DMS114 treated with DMSO at 0.1 percent for 48 hours (cell line): ENCODE results near the gene LGALS3BP.
"Not testable (repeated sequence)": the region's sequence is repeated elsewhere in the genome, so short reads cannot be mapped to it uniquely, and the experiment has no call there.

Experiments used
- DNase-seq: peaks from one replicate; lab custom pipeline; 2025; ENCODE audit not compliant: unreplicated experiment; lab: John Stamatoyannopoulos, UW

The LGALS3BP gene

DNA sequence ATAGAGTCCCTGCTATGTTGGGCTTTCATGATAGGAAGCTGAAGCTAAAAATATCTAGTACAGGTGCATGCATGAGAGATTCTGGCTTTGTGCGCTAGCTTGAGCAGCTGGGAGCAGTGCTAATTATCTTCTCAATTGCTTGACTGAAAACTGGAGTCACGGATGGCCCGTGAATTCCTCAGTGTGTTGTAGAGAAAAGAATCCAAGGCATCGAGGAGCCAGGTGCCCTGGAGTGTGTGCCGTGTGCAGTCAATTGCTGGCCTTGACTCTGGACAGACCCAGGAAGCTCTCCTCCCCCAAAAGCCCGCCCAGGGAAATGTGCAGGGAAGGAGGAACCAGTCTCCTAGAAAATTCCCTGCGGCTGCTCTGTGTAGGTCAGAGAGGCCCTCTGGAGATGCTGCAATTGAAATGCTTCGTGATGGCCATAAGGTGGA is 14.2 kb downstream of the LGALS3BP start:
- no peak for DNase-seq

DNA sequence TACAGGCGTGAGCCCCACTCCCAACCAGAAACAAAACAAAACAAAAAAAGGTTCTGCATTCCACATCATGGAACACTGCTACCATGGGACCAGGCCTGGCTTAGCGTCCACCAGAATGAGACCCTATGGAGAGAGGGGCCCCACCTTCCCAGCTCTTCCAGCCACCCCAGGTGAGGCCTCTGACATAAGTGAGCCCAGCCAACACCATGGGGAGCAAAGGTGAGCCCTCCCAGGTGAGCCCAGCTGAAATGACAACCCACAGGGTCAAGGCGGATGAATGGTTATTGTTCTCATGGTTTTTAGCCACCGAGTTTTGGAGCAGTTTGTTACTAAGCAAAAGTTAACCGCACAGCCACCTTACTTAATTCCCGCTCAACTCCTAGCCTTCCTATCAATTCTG is 16.3 kb downstream of the LGALS3BP start:
- no peak for DNase-seq

DNA sequence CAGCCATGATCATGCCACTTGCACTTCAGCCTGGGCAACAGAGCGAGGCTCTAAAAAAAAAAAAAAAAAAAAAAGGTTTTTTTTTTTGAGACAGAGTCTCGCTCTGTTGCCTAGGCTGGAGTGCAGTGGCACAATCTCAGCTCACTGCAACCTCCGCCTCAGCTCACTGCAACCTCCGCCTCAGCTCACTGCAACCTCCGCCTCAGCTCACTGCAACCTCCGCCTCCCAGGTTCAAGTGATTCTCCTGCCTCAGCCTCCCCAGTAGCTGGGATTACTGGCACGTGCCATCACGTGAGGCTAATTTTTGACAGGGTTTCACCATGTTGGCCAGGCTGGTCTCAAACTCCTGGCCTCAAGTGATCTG is 16.8 kb downstream of the LGALS3BP start:
- not testable (repeated sequence) for DNase-seq

DNA sequence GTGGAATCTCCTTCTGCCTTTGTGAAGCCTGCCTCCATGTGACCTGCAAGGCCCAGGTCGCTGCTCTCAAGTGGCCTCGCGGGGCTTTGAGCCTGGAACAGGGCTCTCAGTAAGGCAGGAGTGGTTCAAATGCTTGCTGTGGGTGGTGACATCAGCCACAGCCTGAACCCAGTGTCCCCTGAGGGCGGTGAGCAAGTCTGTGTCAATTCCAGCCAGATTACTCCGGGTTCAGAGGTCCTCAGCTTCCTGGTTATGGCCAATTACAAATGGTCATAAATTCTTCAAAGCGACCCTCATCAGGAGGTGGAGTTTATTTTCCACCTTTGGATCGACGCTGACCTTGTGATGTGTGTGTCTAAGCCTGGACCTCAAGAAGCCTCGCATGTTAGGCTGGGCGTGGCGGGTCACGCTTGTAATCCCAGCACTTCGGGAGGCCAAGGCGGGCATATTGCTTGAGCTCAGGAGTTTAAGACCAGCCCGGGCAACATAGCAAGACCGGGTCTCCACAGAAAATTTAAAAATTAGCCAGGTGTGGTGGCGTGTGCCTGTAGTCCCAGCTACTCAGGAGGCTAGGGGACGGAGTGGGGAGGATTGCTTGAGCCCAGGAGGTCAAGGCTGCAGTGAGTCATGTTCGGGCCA is 17.3 kb downstream of the LGALS3BP start:
- DNase-seq = no peak

DNA sequence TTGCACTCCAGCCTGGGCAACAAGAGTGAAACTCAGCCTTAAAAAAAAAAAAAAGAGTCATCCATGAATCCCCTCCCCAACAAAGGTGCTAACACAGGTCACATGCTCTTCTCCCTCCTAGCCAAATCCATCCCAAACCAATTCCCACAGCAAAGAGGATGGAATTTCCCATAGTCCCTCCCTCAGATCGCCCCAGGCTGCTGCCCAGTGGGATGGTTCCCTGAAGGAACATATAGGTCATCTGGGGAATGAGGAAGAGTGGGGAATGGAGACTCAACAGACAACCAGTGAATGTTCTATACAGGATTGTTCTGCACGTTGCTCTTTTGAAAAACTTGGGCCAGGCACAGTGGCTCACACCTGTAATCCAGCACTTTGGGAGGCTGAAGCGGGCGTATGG is 18.2 kb downstream of the LGALS3BP start:
- no peak for DNase-seq

DNA sequence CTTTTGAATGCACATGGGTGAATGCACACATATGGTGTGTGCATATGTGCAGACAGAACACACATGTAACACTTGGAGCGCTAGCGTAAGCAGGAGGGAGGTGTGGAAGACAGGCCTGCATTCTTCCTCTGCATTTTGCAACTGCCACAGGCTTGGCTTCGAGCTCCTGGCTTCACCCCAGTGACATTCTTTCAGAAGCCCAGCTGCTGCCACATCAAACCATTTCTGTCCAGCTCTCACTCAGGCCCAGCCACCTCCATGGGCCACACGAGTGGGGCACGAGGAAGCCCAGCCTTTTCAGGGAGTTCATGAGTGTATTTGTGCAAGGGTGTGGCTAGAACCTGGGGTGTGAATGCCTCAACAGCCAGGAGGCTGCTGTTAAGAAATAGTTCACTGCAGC is 18.8 kb downstream of the LGALS3BP start:
- no peak for DNase-seq

DNA sequence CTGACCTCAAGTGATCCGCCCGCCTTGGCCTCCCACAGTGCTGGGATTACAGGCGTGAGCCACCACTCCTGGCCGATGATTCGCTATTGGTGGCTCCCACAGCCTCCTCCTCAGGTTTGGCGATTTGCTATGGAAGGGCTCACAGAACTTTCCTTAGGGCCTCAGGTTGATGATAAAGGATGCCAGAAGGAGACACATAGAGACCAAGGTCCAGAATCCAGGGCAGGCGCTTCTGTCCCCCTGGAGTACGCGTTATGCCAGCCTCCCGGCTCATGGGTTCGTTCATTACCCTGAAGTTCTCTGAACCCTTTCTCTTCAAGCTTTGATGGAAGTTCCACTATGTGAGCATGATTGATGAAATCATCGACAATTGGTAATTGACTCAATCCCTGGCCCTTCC is 19.9 kb downstream of the LGALS3BP start:
- DNase-seq = no peak

DNA sequence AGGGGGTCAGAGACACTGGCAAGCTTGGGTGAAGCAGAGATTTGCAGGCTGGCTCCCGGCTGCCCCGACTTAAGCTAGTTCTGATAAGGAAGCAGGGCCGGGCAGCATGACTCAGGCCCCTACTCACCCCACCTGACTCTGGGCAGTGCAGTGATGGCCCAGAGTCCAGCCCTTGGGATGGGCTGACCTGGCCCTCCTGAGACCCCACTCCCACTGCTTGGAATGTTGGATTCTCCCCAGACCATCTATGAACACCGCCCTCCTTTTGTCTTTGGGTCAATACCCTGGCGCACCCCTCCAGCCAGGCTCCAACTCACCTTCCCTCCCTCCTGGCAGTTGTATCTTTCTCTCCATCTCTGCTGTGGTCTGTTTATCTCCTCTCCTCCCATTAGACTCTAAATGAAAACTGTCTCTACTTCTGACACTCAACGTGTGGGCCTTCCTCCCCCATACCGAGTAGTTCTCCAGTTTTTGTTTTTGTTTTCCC is 21.0 kb downstream of the LGALS3BP start:
- DNase-seq = no peak

DNA sequence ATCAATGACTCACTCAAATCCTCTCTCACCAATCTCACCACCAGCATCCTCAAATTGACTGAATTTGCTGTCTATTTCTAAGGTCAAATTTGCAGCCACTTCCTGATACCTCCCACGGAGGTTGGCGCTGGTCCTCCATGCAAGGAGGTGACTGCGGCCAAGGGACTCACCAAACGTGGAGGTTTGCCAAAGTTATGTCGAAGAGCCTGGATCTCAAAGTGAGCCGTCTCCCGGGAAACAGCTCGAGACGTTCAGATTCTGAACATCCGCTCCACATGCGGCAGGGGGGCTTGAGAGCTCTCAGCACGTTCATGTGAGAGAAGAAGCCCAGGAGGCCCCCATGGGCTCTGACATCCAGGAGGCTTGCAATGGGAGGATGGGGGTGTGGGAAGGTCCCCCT is 22.6 kb downstream of the LGALS3BP start:
- DNase-seq = no peak

DNA sequence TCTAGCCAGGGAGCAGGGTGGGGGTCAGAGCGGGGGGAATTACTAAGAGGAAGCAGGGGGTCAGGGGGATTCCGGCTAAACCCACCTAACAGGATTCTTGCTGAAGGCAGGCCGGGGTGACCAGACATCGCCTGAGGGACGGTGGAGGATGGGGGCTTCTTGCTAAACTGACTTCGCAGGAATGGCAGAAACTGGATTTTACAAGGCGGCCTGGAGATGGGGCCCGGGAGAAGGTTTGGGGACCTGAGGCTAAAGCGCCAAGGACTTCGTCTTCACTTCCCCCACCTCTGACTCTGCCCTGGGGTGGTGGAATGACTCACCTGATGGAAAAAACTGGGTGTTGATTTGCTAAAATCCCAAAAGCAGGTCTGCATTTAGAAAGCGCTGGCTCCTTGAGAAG is 23.5 kb downstream of the LGALS3BP start:
- DNase-seq = no peak

DNA sequence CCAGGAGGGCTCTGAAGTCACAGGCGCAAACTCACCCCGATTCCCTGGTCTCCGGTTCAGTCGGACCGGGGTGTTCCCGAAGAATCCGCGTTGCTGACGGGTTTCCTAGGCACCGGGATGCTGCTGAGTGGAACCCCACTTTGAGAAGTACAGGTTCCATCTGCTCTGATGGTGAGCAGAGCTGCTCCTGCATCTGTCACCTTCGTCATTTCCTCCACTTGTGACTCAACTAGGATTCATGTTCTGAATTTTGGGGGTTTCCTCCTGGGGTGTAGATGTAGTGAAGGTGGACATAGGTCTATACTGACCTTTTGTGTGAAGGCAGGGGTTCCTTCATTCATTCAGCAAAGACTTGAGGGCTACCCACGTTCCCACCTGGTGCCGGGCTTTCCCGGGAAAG is 25.0 kb downstream of the LGALS3BP start:
- no peak for DNase-seq

DNA sequence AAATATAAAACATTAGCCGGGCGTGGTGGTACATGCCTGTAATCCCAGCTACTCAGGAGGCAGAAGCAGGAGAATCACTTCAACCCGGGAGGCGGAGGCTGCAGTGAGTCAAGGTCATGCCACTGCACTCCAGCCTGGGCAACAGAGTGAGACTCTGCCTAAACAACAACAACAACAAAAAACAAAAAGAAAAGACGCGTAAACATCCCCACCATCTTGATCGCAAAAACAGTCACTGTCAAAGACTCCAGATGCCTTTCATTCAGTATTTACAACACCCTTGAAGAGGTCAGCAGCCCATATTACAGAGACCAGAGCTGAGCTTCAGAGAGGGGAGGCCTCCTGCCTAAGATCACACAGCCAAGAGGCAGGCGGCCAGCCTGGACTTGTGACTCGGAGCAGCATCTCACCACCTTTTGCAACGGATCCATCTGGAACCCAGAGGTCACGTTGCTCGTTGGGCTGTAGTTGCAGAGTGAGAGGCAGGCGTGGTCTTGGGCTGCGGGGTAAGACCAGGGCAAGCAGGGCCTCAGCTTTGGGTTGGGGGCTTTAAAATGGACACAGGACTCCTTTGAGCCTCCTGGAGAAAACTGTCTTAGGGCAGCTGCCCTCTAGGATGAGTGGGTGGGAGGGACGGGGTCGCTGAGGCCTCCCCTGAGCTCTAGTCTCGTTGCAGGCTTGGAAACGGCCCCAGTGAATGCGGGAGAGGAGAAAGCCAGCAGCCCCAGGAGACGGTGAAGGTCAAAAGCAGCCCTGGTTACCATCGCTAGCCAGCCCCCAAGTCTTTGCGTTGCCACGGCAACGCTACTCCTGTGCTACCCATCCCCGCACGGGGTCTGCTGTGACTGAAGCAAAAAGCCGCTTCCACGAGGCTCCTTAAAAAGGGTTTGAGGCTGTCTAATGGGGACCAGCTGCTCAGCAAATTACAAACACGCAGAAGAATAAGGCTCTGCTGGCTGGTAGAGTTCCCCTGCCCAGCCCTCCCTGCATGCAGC is 26.1 kb downstream of the LGALS3BP start:
- DNase-seq = no peak

DNA sequence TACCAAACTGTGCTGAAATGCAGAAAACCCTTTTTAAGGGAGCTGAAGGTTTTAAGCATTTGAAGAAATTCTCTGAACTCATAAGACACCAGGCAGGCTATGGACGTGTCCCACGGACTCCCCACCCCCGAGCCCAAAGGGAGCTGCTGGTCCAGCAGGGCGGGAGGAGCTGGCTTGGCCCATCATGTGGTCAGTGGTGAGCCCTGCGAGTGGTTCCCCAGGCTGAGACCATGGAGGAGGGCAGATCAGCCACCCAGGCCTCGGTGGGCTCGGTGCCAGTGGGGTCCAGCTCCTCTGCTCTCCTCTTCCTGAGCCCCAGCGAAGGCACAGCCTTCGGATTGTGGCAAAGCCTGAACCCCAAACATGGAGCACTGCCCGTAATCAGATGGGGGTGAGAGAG is 27.0 kb downstream of the LGALS3BP start:
- no peak for DNase-seq

DNA sequence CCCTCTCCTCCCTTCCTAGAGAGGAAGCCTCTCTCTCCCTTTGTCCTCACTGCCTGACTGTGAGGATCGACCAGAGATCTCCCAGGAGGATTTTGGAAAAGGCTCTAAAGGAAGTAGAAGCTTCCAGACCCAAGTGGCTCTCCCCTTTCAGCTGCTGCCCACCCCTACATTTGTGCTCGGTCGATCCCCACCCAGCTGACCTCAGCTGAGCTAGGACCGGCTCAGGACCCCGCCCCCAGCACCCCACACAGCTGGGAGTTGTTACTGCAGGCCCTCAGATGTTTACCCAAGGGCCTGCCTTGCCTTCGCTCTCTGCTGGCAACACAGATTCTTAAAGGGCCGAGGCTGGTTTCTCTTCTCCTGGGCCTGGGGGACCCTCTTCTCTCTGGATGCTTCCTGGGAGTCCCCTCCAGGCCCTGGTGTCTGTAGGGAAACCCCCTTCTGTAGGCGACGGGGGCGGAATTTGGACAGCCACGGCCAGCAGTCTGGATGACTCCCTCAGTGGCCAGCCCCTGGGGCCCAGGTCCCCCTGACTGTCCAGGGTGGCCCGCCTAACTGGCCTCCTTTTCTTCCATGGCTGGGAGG is 27.7 kb downstream of the LGALS3BP start:
- DNase-seq = no peak

DNA sequence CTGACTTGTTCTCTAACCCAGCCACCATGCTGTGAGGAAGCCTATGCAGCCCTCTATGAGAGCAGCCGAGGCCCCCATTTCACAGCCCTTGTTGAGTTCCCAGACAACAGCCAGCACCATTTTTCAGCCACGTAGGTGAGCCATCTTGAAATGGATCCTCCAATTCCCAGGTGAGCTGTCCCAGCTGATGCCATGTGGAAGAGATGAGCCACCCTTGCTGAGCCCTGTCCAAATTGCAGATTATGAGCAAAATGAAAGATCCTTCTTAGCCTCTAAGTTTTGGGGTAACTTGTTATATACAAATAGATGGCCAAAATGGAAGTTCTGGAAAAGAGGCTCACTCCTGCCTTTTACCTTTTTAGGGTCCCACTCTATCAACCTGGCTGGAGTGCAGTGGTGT is 28.9 kb downstream of the LGALS3BP start:
- no peak for DNase-seq

DNA sequence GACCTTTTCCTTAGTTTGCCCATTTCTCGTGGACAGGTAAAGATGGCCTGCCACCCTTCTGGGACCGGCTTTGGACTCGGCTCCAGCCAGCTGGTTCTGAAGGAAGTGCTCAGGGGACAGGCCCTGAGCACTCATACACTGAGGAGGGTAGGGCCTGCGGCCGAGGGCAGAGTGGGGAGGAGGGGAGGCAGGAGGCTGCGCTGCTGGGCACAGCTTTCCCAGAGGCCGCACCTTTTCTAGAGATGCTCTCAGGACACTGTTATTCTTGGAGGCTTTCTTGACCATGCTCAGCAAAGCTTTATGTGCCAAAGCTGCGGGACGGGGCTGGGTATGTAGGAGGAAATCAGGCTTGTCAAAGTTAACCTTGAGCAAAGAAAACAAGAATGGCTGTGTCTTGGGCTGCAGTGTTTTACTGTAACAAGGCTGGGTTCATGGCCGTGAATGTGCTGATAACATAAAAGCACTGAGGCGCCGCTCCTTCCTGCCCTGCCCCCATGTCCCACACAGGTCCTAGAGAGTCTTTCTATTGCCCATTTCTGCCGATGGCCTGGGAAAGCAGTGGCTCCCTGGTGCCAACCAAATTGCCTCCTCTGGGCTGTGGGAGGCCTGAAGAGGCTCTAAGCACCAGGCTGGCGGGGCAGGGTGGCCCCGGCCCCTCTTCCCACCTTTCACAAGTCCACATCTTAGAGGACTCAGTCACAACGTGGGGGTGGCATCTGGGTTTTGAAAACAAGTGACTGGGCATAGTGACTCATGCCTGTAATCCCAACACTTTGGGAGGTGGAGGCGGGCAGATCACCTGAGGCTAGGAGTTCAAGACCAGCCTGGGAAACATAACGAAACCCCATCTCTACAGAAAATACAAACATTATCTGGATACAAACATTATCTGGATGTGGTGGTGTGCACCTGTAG is 32.2 kb downstream of the LGALS3BP start:
- no peak for DNase-seq

DNA sequence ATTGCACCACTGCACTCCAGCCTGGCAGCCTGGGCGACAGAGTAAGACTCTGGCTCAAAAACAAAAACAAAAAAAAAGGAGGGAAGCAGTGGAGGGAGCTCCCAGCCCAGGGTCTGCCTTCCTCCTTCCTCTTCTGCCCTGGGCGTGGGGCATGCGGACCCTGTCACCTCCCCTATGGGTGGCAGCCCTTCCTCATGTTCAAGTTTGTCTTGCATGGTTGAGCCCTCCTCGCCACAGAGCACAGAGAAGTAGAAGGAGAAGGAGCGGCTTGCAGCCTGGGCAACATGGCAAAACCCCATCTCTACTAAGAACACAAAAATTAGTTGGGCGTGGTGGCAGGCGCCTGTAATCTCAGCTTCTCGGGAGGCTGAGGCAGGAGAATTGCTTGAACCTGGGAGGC is 33.1 kb downstream of the LGALS3BP start:
- no peak for DNase-seq

DNA sequence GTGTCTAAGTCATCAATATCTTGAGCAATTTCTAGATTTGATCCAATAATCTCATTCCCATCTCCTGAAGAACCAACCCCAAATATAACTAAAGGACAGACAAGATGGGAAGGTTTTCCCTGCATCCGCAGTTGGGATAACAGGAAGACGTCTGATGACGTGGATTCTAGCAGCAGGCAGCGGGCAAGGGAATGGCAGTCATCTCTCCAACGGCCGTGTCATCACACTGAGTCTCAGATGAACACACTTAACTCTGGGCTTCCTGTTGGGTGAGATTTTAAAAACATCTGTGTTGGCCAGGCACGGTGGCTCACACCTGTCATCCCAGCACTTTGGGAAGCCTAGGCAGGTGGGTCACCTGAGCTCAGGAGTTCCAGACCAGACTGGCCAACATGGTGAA is 33.6 kb downstream of the LGALS3BP start:
- DNase-seq = no peak

DNA sequence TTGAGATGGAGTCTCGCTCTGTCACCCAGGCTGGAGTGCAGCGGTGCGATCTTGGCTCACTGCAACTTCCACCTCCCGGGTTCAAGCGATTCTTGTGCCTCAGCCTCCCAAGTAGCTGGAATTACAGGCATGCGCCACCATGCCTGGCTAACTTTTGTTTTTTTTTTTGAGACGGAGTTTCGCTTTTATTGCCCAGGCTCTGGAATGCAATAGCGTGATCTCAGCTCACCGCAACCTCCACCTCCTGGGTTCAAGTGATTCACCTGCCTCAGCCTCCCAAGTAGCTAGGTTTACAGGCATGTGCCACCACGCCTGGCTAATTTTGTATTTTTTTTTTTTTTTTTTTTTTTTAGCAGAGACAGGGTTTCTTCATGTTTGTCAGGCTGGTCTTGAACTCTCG is 34.3 kb downstream of the LGALS3BP start:
- DNase-seq = not testable (repeated sequence)

DNA sequence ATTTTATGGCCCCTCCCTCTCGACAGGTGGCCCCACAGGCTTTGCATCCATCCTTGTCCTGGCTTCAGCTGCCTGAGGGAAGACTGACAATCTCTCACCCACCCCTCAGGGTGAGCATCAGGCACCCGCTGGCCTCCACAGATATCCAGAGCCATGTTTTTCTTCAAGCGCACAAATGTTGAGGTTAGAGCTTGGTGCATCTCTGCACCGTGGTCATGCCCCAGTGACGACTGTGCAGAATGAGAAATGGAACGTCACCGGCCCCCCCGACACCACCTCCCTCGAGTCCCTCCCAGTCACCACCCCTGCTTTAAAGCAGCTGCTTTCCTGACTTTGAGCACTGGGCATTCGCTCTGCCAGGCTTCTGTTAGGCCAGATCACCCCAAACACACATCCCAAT is 34.8 kb downstream of the LGALS3BP start:
- no peak for DNase-seq

DNA sequence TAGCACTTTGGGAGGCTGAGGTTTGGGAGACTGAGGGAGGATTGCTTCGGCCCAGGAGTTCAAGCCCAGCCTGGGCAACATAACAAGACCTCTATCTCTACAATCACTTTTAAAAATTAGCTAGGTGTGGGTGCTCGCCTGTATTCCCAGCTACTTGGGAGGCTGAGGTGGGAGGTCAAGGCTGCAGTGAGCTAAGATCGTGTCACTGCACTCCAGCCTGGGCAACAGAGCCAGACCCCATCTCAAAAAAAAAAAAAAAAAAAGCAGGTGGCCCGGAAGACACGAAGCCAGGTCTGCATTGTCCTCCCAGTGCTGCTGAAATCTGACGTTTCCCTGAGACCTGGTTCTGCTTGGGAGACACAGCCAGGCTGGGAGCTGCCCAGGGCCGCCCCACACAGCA is 35.7 kb downstream of the LGALS3BP start:
- DNase-seq = no peak
